Right atrium auricular region (tissue), 2 donors: ENCODE data around the gene PRKCB. TPM values are rescaled to one million over a fixed set of nuclear protein-coding genes. Genes with fewer than 3 reads are reported as not detected.

Experiments used
- DNase-seq: peaks from one replicate; pipeline ENCODE4 v3.0.0-alpha.2; 2019; ENCODE audit warnings: low spot score
- H3K27ac ChIP-seq, 2 donors: fragments of 200-600 bp; sonication (generic); 1 replicate in 1 of 2; 2 replicates in 1 of 2; pipeline ENCODE4 v1.5.1; 2016 to 2019
- H3K27me3 ChIP-seq, 2 donors: fragments of 200-600 bp; sonication (generic); one replicate each; pipeline versions ENCODE4 v1.5.1 to v1.6.0; 2017 to 2019
- H3K36me3 ChIP-seq: fragments of 200-600 bp; sonication (generic); one replicate; pipeline ENCODE4 v1.5.1; 2016
- H3K4me1 ChIP-seq, 2 donors: fragments of 200-600 bp; sonication (generic); one replicate each; pipeline versions ENCODE4 v1.5.1 to v1.6.0; 2017 to 2019
- H3K4me3 ChIP-seq, 2 donors: fragments of 200-600 bp; sonication (generic); 1 replicate in 1 of 2; 2 replicates in 1 of 2; pipeline ENCODE4 v1.5.1; 2017 to 2019; ENCODE audit warnings: mild to moderate bottlenecking in 1 of 2, moderate library complexity in 1 of 2
- H3K9me3 ChIP-seq, 2 donors: fragments of 200-600 bp; sonication (generic); one replicate each; pipeline ENCODE4 v1.5.1; 2019
- total RNA-seq, 2 donors: library from RNA; depleted of rRNA; stranded (reverse); fragments of >200 nt; gene quantifications; one replicate each; pipeline ENCODE4 v1.1.0, GENCODE V29; 2016
- TF ChIP-seq, protein P1 (sequence below), 2 donors: fragments of 200-600 bp; sonication (generic); IDR thresholded peaks; one replicate each; pipeline ENCODE4 v1.5.1; 2019; ENCODE audit warnings: antibody characterized with exemption in 2 of 2

PRKCB gene
- total RNA-seq, 2 donors from 2014 or later, result 0.93 to 3.1 TPM

DNA sequence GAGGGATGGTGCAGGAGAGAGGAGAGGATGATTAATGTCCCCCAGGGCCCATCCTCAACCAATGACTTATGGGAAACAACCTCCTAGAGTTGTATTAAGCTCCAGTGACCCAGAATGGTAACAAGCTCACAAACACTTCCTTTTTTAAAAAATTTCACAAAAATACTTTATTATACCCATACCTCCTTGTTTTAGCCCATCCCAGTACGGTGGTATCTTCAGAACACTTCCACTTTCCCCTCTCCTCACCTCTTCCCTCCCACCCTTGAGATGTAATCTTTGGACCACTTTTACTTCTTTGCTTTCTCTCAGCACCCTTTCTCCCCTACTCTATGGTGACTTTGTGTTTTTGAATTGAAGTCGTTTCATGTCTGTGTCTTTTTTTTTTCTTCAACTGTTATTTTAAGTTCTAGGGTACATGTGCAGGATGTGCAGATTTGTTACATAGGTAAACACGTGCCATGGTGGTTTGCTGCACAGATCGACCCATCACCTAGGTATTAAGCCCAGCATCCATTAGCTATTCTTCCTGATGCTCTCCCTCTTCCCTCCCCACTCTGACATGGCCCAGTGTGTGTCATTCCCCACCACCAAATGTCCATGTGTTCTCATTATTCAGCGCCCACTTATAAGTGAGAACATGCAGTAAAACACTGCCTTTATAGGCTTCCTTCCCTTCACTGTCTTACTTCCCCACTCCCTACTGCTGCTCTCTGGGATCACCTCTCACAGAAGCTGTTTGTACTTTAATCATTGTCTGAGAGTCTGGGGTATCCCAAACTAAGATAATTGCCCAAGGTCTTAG lies 124.5 kb downstream of the PRKCB start:
- no peaks in the 10 kb centered on the region for H3K27me3 ChIP-seq
- no peak overlapping the region for H3K27ac ChIP-seq
- TF ChIP-seq, protein P1, sequence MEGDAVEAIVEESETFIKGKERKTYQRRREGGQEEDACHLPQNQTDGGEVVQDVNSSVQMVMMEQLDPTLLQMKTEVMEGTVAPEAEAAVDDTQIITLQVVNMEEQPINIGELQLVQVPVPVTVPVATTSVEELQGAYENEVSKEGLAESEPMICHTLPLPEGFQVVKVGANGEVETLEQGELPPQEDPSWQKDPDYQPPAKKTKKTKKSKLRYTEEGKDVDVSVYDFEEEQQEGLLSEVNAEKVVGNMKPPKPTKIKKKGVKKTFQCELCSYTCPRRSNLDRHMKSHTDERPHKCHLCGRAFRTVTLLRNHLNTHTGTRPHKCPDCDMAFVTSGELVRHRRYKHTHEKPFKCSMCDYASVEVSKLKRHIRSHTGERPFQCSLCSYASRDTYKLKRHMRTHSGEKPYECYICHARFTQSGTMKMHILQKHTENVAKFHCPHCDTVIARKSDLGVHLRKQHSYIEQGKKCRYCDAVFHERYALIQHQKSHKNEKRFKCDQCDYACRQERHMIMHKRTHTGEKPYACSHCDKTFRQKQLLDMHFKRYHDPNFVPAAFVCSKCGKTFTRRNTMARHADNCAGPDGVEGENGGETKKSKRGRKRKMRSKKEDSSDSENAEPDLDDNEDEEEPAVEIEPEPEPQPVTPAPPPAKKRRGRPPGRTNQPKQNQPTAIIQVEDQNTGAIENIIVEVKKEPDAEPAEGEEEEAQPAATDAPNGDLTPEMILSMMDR (IDR thresholded peaks at IDR 0.05), result no peak

DNA sequence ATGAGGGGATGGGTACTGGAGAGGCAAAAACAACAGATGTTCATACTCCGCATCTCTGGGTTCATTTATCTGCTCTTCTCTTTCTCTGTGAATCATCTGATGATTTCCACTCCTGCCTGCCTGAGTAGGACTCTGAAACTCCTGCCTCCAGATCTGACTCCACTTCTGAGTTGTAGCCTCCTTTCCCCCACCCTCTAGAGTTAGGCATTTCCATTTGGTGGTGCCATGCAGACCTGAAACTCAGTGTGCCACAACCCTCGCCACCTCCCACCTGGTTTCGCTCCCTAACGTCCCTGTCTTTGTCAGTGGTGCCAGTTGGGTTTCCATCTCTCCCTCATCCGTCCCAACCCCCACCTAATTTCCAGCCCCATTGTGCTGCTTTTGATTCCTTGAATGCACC lies 126.2 kb downstream of the PRKCB start:
- H3K27ac ChIP-seq, result no peak overlapping the region
- H3K9me3 ChIP-seq, result no peaks in the 10 kb centered on the region
- H3K4me3 ChIP-seq, result no peak overlapping the region
- DNase-seq, result no peak
- no peaks in the 10 kb centered on the region for H3K4me1 ChIP-seq
- H3K36me3 ChIP-seq, result no peaks in the 10 kb centered on the region
- TF ChIP-seq, protein P1 (IDR thresholded peaks at IDR 0.05), result no peak
- no peaks in the 10 kb centered on the region for H3K27me3 ChIP-seq

More for the DNA sequence above, 124.5 kb downstream of the PRKCB start:
- Histone ChIP-seq H3K36me3 (no peaks in the 10 kb centered on the region), H3K4me1 (no peaks in the 10 kb centered on the region), H3K4me3 (no peak overlapping the region), H3K9me3 (no peaks in the 10 kb centered on the region)
- no peak for DNase-seq

DNA sequence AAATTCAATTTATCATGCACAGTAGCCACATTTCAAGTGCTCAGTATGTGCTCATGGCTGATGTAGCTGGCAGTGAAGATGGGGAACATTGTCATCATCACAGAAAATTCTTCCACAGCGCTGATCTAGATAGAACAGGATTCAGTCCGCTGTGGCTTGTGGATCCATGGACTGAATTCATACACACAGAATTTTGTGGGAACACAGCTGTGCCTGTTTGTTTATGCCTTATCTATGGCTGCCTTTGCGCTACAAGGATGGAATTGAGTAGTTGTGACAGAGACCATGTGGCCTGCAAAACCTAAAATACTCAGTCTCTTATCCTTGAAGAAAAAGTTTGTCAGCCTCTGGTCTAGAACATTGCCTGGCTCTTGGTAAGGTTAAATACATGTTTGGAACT lies 128.4 kb downstream of the PRKCB start:
- H3K27me3 ChIP-seq, result no peaks in the 10 kb centered on the region
- H3K27ac ChIP-seq, result no peak overlapping the region
- H3K4me3 ChIP-seq, result no peak overlapping the region
- no peaks in the 10 kb centered on the region for H3K4me1 ChIP-seq
- no peak for DNase-seq
- TF ChIP-seq, protein P1 (IDR thresholded peaks at IDR 0.05), result no peak
- H3K36me3 ChIP-seq, result no peaks in the 10 kb centered on the region
- no peaks in the 10 kb centered on the region for H3K9me3 ChIP-seq

DNA sequence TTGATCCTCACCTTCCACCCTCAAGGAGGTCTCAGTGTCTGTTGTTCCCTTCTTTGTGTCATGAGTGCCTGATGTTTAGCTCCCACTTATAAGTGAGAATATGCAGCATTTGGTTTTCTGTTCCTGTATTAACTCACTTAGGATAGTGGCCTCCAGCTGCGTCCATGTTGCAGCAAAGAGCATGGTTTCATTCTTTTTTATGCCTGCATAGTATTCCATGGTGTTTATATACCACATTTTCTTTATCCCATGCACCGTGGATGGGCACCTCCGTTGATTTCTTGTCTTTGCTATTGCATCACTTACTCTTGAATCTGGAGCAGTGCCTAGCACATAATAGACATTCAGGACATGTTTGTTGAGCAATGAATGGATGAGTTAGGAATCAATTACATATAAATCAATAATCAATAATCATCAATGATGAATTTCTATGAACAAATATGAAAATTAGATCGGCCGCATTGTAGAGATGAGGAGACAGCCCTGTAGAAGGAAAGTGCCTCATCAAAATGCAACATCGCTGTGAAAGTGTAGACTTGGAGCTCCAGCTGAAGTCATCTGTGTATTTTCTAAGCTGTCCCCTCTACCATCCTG lies 129.5 kb downstream of the PRKCB start:
- H3K27ac ChIP-seq, result no peak overlapping the region
- H3K4me1 ChIP-seq, result no peaks in the 10 kb centered on the region
- H3K36me3 ChIP-seq, result no peaks in the 10 kb centered on the region
- no peak overlapping the region for H3K4me3 ChIP-seq
- no peaks in the 10 kb centered on the region for H3K9me3 ChIP-seq
- DNase-seq, result no peak
- H3K27me3 ChIP-seq, result no peaks in the 10 kb centered on the region
- TF ChIP-seq, protein P1 (IDR thresholded peaks at IDR 0.05), result no peak

DNA sequence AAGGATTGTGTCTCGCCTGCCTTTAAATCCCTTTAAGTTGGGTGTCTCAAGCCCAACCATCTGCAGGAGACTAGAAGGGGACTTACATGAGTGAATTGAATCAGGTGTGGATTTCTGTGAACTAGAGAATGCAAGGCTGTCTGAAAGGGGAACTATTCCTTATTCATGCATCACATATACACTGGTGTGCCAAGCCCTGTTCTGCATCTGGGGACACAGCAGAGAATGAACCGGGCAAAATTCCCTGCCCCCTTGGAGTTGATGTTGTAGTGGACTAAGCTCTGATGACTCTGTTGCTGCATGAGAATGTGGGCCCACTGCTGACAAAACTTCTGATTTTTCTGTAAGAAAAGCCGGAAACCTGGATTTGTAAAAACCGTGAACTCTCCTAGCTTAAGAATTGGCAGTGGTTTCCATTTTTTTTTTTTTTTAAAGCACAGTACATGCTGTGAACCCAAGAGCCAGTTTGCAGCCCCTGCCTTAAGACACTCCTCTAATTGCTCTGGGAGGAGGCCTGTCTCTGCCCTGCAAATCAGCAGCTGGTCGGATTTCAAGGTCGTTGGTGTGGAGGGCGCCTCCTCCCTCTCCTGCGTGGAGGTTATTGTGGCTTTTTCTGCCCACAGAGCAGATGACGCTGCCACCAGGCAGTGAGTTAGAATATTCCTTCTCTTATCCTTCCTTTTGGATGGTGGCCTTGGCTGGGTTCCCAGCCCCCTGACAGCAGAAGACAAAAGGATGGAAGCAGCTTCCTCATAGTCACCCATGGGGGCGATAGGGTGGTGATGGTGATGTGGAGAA lies 131.0 kb downstream of the PRKCB start:
- TF ChIP-seq, protein P1 (IDR thresholded peaks at IDR 0.05), result no peak
- no peaks in the 10 kb centered on the region for H3K9me3 ChIP-seq
- H3K36me3 ChIP-seq, result no peaks in the 10 kb centered on the region
- H3K27me3 ChIP-seq, result no peaks in the 10 kb centered on the region
- no peak overlapping the region for H3K27ac ChIP-seq
- no peaks in the 10 kb centered on the region for H3K4me1 ChIP-seq
- no peak overlapping the region for H3K4me3 ChIP-seq
- DNase-seq, result peak; percentile 18
